Prostate gland (tissue), 2 donors: Measurements from ENCODE around the gene GUCY1A1. TPM values are rescaled to one million over a fixed set of nuclear protein-coding genes. Genes with fewer than 3 reads are reported as not detected.

Experiments used
- DNase-seq: peaks from one replicate; pipeline ENCODE4 v3.0.0-alpha.2; 2019; ENCODE audit warnings: low spot score
- H3K27ac ChIP-seq, 2 donors: fragments of 200-600 bp; sonication (generic); 2 replicates each; pipeline ENCODE4 v1.5.1; 2017 to 2019
- H3K27me3 ChIP-seq: fragments of 200-600 bp; sonication (generic); replicated peaks from 2 replicates; pipeline ENCODE4 v1.5.1; 2019; ENCODE audit not compliant: insufficient read depth
- H3K36me3 ChIP-seq, 2 donors: fragments of 200-600 bp; sonication (generic); 1 replicate in 1 of 2; 2 replicates in 1 of 2; pipeline versions ENCODE4 v1.5.1 to v1.8.1; 2017 to 2019
- H3K4me1 ChIP-seq: fragments of 200-600 bp; sonication (generic); replicated peaks from 2 replicates; pipeline ENCODE4 v1.5.1; 2019
- H3K4me3 ChIP-seq, 2 donors: fragments of 200-600 bp; sonication (generic); 2 replicates each; pipeline ENCODE4 v1.5.1; 2017 to 2019
- H3K9me3 ChIP-seq: fragments of 200-600 bp; sonication (generic); 2 replicates; pipeline ENCODE4 v1.5.1; 2017
- CTCF ChIP-seq, 4 experiments: fragments of 200-600 bp in 2 of 4; fragments of 450-650 bp in 2 of 4; sonication (generic) in 2 of 4; IDR thresholded peaks; 1 replicate in 3 of 4; 2 replicates in 1 of 4; pipeline ENCODE4 v1.5.1; 2016 to 2019; ENCODE audit warnings: antibody characterized with exemption in 4 of 4, mild to moderate bottlenecking in 2 of 4, moderate library complexity in 2 of 4
- POLR2A ChIP-seq: fragments of 450-650 bp; IDR thresholded peaks from one replicate; pipeline ENCODE4 v1.6.1; 2016; ENCODE audit warnings: antibody characterized with exemption, mild to moderate bottlenecking
- POLR2AphosphoS5 ChIP-seq: sonication (generic); formaldehyde crosslinking; IDR thresholded peaks from one replicate; pipeline ENCODE4 v1.6.1; 2017; ENCODE audit warnings: antibody characterized with exemption
- WGBS: methylation state at CpG from one replicate; pipeline ENCODE4 v1.1.5; 2018; 5-methylcytosine and 5-hydroxymethylcytosine counted together
- intact Hi-C: fragments of 100-400 bp; cut with DNase I; formaldehyde crosslinking; loops from one replicate; pipeline ENCODE4 v1.14.2; 2022
- total RNA-seq, 2 donors: library from RNA; depleted of rRNA; stranded (reverse); fragments of >200 nt; gene quantifications; one replicate each; pipeline ENCODE4 v1.1.0, GENCODE V29; 2016

The GUCY1A1 gene
- total RNA-seq, 2 donors from 2014 or later = 49.8 to 103 TPM

- intact Hi-C loops = loop anchor here (5.0 to 10.0 kb wide), 2 partner anchors 142 to 225 kb away; no protein-coding TSS in a partner anchor
- no peaks in the 10 kb centered on the region for H3K9me3 ChIP-seq
- peak; percentile 66 for DNase-seq
- 1% methylated on average over 26 of the region's 27 CpGs for WGBS
- TF ChIP-seq CTCF (IDR thresholded peaks at IDR 0.05) (peak in 1 of 4 experiments; percentile 12), POLR2AphosphoS5 (no peak), POLR2A (no peak)
- H3K4me1 ChIP-seq = no peaks in the 10 kb centered on the region
- peak overlapping the region; percentile 65 to 72 for H3K4me3 ChIP-seq
- H3K36me3 ChIP-seq = no peaks in the 10 kb centered on the region
- H3K27ac ChIP-seq = peak overlapping the region; percentile 94 to 97
- no peaks in the 10 kb centered on the region for H3K27me3 ChIP-seq
Measured at GRCh38 chr4:155667222-155667567, 547 bp downstream of the GUCY1A1 start.

- H3K36me3 ChIP-seq = no peaks in the 10 kb centered on the region
- H3K4me3 ChIP-seq = peak overlapping the region; percentile 65 to 72
- H3K4me1 ChIP-seq = no peaks in the 10 kb centered on the region
- TF ChIP-seq POLR2AphosphoS5 (peak; percentile 59), POLR2A (no peak), CTCF (IDR thresholded peaks at IDR 0.05) (no peak)
- peak overlapping the region; percentile 94 to 97 for H3K27ac ChIP-seq
- peak; percentile 48 for DNase-seq
- 2% methylated on average over 60 of the region's 71 CpGs for WGBS
- intact Hi-C loops = loop anchor here (5.0 to 10.0 kb wide), 2 partner anchors 143 to 226 kb away; no protein-coding TSS in a partner anchor
- H3K9me3 ChIP-seq = no peaks in the 10 kb centered on the region
- no peaks in the 10 kb centered on the region for H3K27me3 ChIP-seq
Measured at GRCh38 chr4:155667568-155668511, 1.2 kb downstream of the GUCY1A1 start.

GRCh38 chr4:155668707-155669220 is 2.1 kb downstream of the GUCY1A1 start:
- H3K4me1 ChIP-seq = no peaks in the 10 kb centered on the region
- peak overlapping the region; percentile 65 to 72 for H3K4me3 ChIP-seq
- H3K9me3 ChIP-seq = no peaks in the 10 kb centered on the region
- peak; percentile 7 for TF ChIP-seq POLR2AphosphoS5
- no peak for TF ChIP-seq CTCF (IDR thresholded peaks at IDR 0.05)
- H3K36me3 ChIP-seq = no peaks in the 10 kb centered on the region
- H3K27ac ChIP-seq = peak overlapping the region; percentile 94 to 97
- H3K27me3 ChIP-seq = no peaks in the 10 kb centered on the region
- intact Hi-C loops = loop anchor here (5.0 to 10.0 kb wide), 2 partner anchors 144 to 226 kb away; no protein-coding TSS in a partner anchor
- no peak for DNase-seq
- 39% methylated on average over 9 of the region's 9 CpGs for WGBS

GRCh38 chr4:155672342-155672741 is 5.7 kb downstream of the GUCY1A1 start:
- Histone ChIP-seq H3K4me1 (peaks cover 4% of the 10 kb centered on the region), H3K36me3 (no peaks in the 10 kb centered on the region), H3K27me3 (no peaks in the 10 kb centered on the region), H3K4me3 (no peak overlapping the region), H3K9me3 (no peaks in the 10 kb centered on the region), H3K27ac (peak overlapping the region; percentile 31 to 97)
- DNase-seq = no peak
- 41% methylated on average over 2 of the region's 2 CpGs for WGBS
- intact Hi-C loops = loop anchor here (5.0 kb wide), 1 partner anchor 90 kb away; no protein-coding TSS in a partner anchor
- TF ChIP-seq POLR2AphosphoS5 = no peak
- no peak for TF ChIP-seq CTCF (IDR thresholded peaks at IDR 0.05)
- TF ChIP-seq POLR2A = no peak
